MM.1S (cell line): ENCODE results near the gene MAEA.

Source experiments
- DNase-seq: peaks from one replicate; pipeline ENCODE4 v3.0.0-alpha.2; 2015
- H2AFZ ChIP-seq: fragments of 300-600 bp; sonication (generic); 2 replicates; pipeline ENCODE4 v1.6.0; 2016; ENCODE audit warnings: antibody characterized with exemption, low read length
- H3F3A ChIP-seq: fragments of 300-600 bp; sonication (generic); 2 replicates; pipeline ENCODE4 v1.6.1; 2016; ENCODE audit warnings: mild to moderate bottlenecking, antibody characterized with exemption, low read length, moderate library complexity, mixed read lengths; ENCODE audit not compliant: insufficient read depth
- H3K27ac ChIP-seq: fragments of 300-600 bp; sonication (generic); 2 replicates; pipeline ENCODE4 v1.5.1; 2016; ENCODE audit warnings: mild to moderate bottlenecking, low read length
- H3K27me3 ChIP-seq: fragments of 300-600 bp; sonication (generic); replicated peaks from 2 replicates; pipeline ENCODE4 v1.6.0; 2016; ENCODE audit warnings: low read length; ENCODE audit not compliant: insufficient read depth
- H3K36me3 ChIP-seq: fragments of 300-600 bp; sonication (generic); replicated peaks from 2 replicates; pipeline ENCODE4 v1.6.1; 2016; ENCODE audit warnings: mild to moderate bottlenecking, low read length, mixed read lengths; ENCODE audit not compliant: insufficient read depth
- H3K4me1 ChIP-seq: fragments of 300-600 bp; sonication (generic); 2 replicates; pipeline ENCODE4 v1.6.1; 2016; ENCODE audit warnings: low read length, mixed read lengths
- H3K4me2 ChIP-seq: fragments of 300-600 bp; sonication (generic); 2 replicates; pipeline ENCODE4 v1.6.0; 2016; ENCODE audit warnings: low read depth, low read length
- H3K4me3 ChIP-seq: fragments of 300-600 bp; sonication (generic); 2 replicates; pipeline ENCODE4 v1.5.1; 2016; ENCODE audit warnings: low read length, mixed read lengths
- H3K79me2 ChIP-seq: fragments of 300-600 bp; sonication (generic); 2 replicates; pipeline ENCODE4 v1.6.1; 2016; ENCODE audit warnings: mixed run types, low read length, mixed read lengths
- H3K9ac ChIP-seq: fragments of 300-600 bp; sonication (generic); 2 replicates; pipeline ENCODE4 v1.6.1; 2016; ENCODE audit warnings: low read length, mixed read lengths
- H3K9me2 ChIP-seq: fragments of 300-600 bp; sonication (generic); replicated peaks from 2 replicates; pipeline ENCODE4 v1.6.1; 2016; ENCODE audit warnings: mild to moderate bottlenecking, low read length, mixed read lengths; ENCODE audit not compliant: insufficient read depth
- H3K9me3 ChIP-seq: fragments of 300-600 bp; sonication (generic); replicated peaks from 2 replicates; pipeline ENCODE4 v1.6.1; 2016; ENCODE audit warnings: mild to moderate bottlenecking, low read length, mixed read lengths; ENCODE audit not compliant: insufficient read depth
- H4K20me1 ChIP-seq: fragments of 300-600 bp; sonication (generic); 2 replicates; pipeline ENCODE4 v1.6.1; 2016; ENCODE audit warnings: mild to moderate bottlenecking, low read length, moderate library complexity, mixed read lengths; ENCODE audit not compliant: insufficient read depth
- CTCF ChIP-seq: fragments of 300-600 bp; sonication (generic); IDR thresholded peaks from 2 replicates; pipeline ENCODE4 v1.5.1; 2016; ENCODE audit warnings: antibody characterized with exemption, low read length, mixed read lengths
- EZH2 ChIP-seq: fragments of 300-600 bp; sonication (generic); optimal IDR thresholded peaks from 2 replicates; pipeline ENCODE3; 2017; ENCODE audit warnings: low read depth, mild to moderate bottlenecking, antibody characterized with exemption, low read length, mixed read lengths
- EZH2phosphoT487 ChIP-seq: fragments of 300-600 bp; sonication (generic); IDR thresholded peaks from 2 replicates; pipeline ENCODE4 v1.6.1; 2018; ENCODE audit warnings: antibody characterized with exemption, low read length

Gene MAEA

GRCh38 chr4:1260418-1261106 is 29.1 kb upstream of the MAEA start:
- H4K20me1 ChIP-seq = no peaks in the 10 kb centered on the region
- no peaks in the 10 kb centered on the region for H3K4me1 ChIP-seq
- H3K9ac ChIP-seq = no peak overlapping the region
- H3K79me2 ChIP-seq = no peaks in the 10 kb centered on the region
- H3K36me3 ChIP-seq = no peaks in the 10 kb centered on the region
- H3K4me2 ChIP-seq = no peak overlapping the region
- H3K9me2 ChIP-seq = no peaks in the 10 kb centered on the region
- H3F3A ChIP-seq = no peaks in the 10 kb centered on the region
- H3K27me3 ChIP-seq = no peaks in the 10 kb centered on the region
- TF ChIP-seq CTCF = no peak
- no peak for TF ChIP-seq EZH2phosphoT487
- TF ChIP-seq EZH2 = no peak
- no peak overlapping the region for H3K27ac ChIP-seq
- no peak overlapping the region for H3K4me3 ChIP-seq
- H2AFZ ChIP-seq = no peak overlapping the region
- DNase-seq = no peak
- no peaks in the 10 kb centered on the region for H3K9me3 ChIP-seq

- no peaks in the 10 kb centered on the region for H4K20me1 ChIP-seq
- no peaks in the 10 kb centered on the region for H3K9me3 ChIP-seq
- H3K9me2 ChIP-seq = no peaks in the 10 kb centered on the region
- H3F3A ChIP-seq = no peaks in the 10 kb centered on the region
- no peak overlapping the region for H3K4me3 ChIP-seq
- no peaks in the 10 kb centered on the region for H3K4me1 ChIP-seq
- no peaks in the 10 kb centered on the region for H3K27me3 ChIP-seq
- H3K36me3 ChIP-seq = no peaks in the 10 kb centered on the region
- no peak for DNase-seq
- H3K79me2 ChIP-seq = no peaks in the 10 kb centered on the region
- no peak overlapping the region for H3K27ac ChIP-seq
- H2AFZ ChIP-seq = no peak overlapping the region
- no peak for TF ChIP-seq EZH2
- TF ChIP-seq EZH2phosphoT487 = no peak
- TF ChIP-seq CTCF = no peak
- no peak overlapping the region for H3K9ac ChIP-seq
- H3K4me2 ChIP-seq = no peak overlapping the region
These were observed 28.4 kb upstream of the MAEA start for GRCh38 chr4:1261107-1261928.

GRCh38 chr4:1264942-1265341 is 24.7 kb upstream of the MAEA start:
- Histone ChIP-seq H3K9me2 (no peaks in the 10 kb centered on the region), H3K9ac (no peak overlapping the region), H3K27ac (no peak overlapping the region), H2AFZ (no peak overlapping the region), H3K4me1 (peaks cover 6% of the 10 kb centered on the region; the same call in 1 of the 2 replicates), H3K79me2 (no peaks in the 10 kb centered on the region), H3F3A (no peaks in the 10 kb centered on the region), H4K20me1 (no peaks in the 10 kb centered on the region), H3K27me3 (no peaks in the 10 kb centered on the region), H3K9me3 (0 out of 2 replicates have a peak, but pooled peaks cover 3% of the 10 kb centered on the region), H3K4me3 (no peak overlapping the region), H3K4me2 (no peak overlapping the region), H3K36me3 (no peaks in the 10 kb centered on the region)
- DNase-seq = no peak
- no peak for TF ChIP-seq EZH2phosphoT487
- TF ChIP-seq CTCF = no peak
- TF ChIP-seq EZH2 = no peak
